WTC11 (cell line): ENCODE results near the gene PHF14. TPM values are rescaled to one million over a fixed set of nuclear protein-coding genes. Genes with fewer than 3 reads are reported as not detected.

Experiments used
- ATAC-seq: fragments of 200-7000 bp; cut with Tn5 transposase; 2 replicates; pipeline ENCODE4 v1.10.0; 2021; ENCODE audit warnings: mild to moderate bottlenecking, moderate library complexity
- CTCF ChIA-PET: fragments of 300-600 bp; sonication (Branson Sonifier 250); formaldehyde crosslinking; loops from one replicate; lab custom pipeline; 2021; ENCODE audit warnings: antibody characterized with exemption; lab: Charles Lee
- POLR2A ChIA-PET: fragments of 350-600 bp; sonication (Branson Sonifier 250); formaldehyde crosslinking; loops from one replicate; lab custom pipeline; 2021; ENCODE audit warnings: antibody characterized with exemption; lab: Charles Lee
- DNase-seq: peaks from one replicate; pipeline ENCODE4 v3.0.0; 2021; ENCODE audit warnings: low spot score
- H3K27ac Mint-ChIP-seq: 2 replicates; pipeline ENCODE4 v1.8.0; 2021; ENCODE audit warnings: mixed read lengths
- H3K27me3 Mint-ChIP-seq: 2 replicates; pipeline ENCODE4 v1.8.0; 2021; ENCODE audit warnings: low read depth, mild to moderate bottlenecking, moderate library complexity, mixed read lengths
- H3K36me3 Mint-ChIP-seq: 2 replicates; pipeline ENCODE4 v1.8.0; 2021; ENCODE audit warnings: mixed read lengths
- H3K4me1 Mint-ChIP-seq: 2 replicates; pipeline ENCODE4 v1.8.0; 2022; ENCODE audit warnings: mixed read lengths
- H3K4me3 Mint-ChIP-seq: 2 replicates; pipeline ENCODE4 v1.8.0; 2021; ENCODE audit warnings: mild to moderate bottlenecking, moderate library complexity, mixed read lengths
- H3K9me3 Mint-ChIP-seq: 2 replicates; pipeline ENCODE4 v1.8.0; 2021; ENCODE audit warnings: mixed read lengths
- AR ChIP-seq: fragments of 250-450 bp; sonication (Bioruptor Pico); IDR thresholded peaks from 2 replicates; pipeline ENCODE4 v1.9.0; 2021; ENCODE audit warnings: mild to moderate bottlenecking
- ATF3 ChIP-seq: sonication (generic); formaldehyde crosslinking; conservative IDR thresholded peaks from 2 replicates; pipeline ENCODE4 v1.8.1; 2022; ENCODE audit warnings: mild to moderate bottlenecking, missing genetic modification reagents
- CTCF ChIP-seq: fragments of 200-600 bp; IDR thresholded peaks from 2 replicates; pipeline ENCODE4 v1.8.0; 2022; ENCODE audit warnings: antibody characterized with exemption
- ELF4 ChIP-seq: sonication (generic); formaldehyde crosslinking; IDR thresholded peaks from 2 replicates; pipeline ENCODE4 v1.8.1; 2022; ENCODE audit warnings: low read depth, mild to moderate bottlenecking, moderate library complexity, missing genetic modification reagents
- HMGA2 ChIP-seq: fragments of 250-450 bp; sonication (Bioruptor Pico); IDR thresholded peaks from 2 replicates; pipeline ENCODE4 v1.4.0; 2021; ENCODE audit warnings: mild to moderate bottlenecking, moderate library complexity
- JAZF1 ChIP-seq: fragments of 250-450 bp; sonication (Bioruptor Pico); IDR thresholded peaks from 2 replicates; pipeline ENCODE4 v1.9.0; 2021; ENCODE audit warnings: moderate library complexity, mild to moderate bottlenecking, inconsistent platforms
- MYBL2 ChIP-seq: sonication (generic); formaldehyde crosslinking; IDR thresholded peaks from 2 replicates; pipeline ENCODE4 v1.8.1; 2023; ENCODE audit warnings: mild to moderate bottlenecking, moderate library complexity, missing genetic modification reagents
- NR1H2 ChIP-seq: sonication (generic); formaldehyde crosslinking; IDR thresholded peaks from 2 replicates; pipeline ENCODE4 v1.9.0; 2021; ENCODE audit warnings: mild to moderate bottlenecking, moderate library complexity, missing genetic modification reagents
- TCF7 ChIP-seq: sonication (generic); formaldehyde crosslinking; IDR thresholded peaks from 2 replicates; pipeline ENCODE4 v1.8.0; 2022; ENCODE audit warnings: mild to moderate bottlenecking, low read depth, missing genetic modification reagents, moderate library complexity
- TEAD4 ChIP-seq: sonication (generic); formaldehyde crosslinking; IDR thresholded peaks from 2 replicates; pipeline ENCODE4 v1.8.0; 2022; ENCODE audit warnings: mild to moderate bottlenecking, missing genetic modification reagents
- ZBTB21 ChIP-seq: sonication (generic); formaldehyde crosslinking; IDR thresholded peaks from 2 replicates; pipeline ENCODE4 v1.8.1; 2023; ENCODE audit warnings: mild to moderate bottlenecking, missing genetic modification reagents, borderline replicate concordance
- ZNF317 ChIP-seq: sonication (generic); formaldehyde crosslinking; IDR thresholded peaks from 2 replicates; pipeline ENCODE4 v1.8.1; 2023; ENCODE audit warnings: low read depth, mild to moderate bottlenecking, moderate library complexity, missing genetic modification reagents, borderline replicate concordance
- ZNF396 ChIP-seq: fragments of 250-450 bp; sonication (Bioruptor Pico); IDR thresholded peaks from 2 replicates; pipeline ENCODE4 v1.8.0; 2021; ENCODE audit warnings: mild to moderate bottlenecking, moderate library complexity, borderline replicate concordance
- ZNF416 ChIP-seq: fragments of 250-450 bp; sonication (Bioruptor Pico); IDR thresholded peaks from 2 replicates; pipeline ENCODE4 v1.9.0; 2021; ENCODE audit warnings: mild to moderate bottlenecking, inconsistent platforms
- ZNF532 ChIP-seq: fragments of 250-450 bp; sonication (Bioruptor Pico); IDR thresholded peaks from 2 replicates; pipeline ENCODE4 v1.9.0; 2021; ENCODE audit warnings: mild to moderate bottlenecking, borderline replicate concordance
- total RNA-seq: library from RNA; stranded (reverse); gene quantifications from 3 replicates; pipeline ENCODE4 v1.2.3, GENCODE V29; 2021

PHF14 gene
- total RNA-seq, 1 experiment from 2014 or later = 47.7 TPM

- TF ChIP-seq ZNF317 (CRISPR knock-in tag) = no peak
- no peak for TF ChIP-seq JAZF1
- TF ChIP-seq NR1H2 (CRISPR knock-in tag) = no peak
- no peak for TF ChIP-seq HMGA2 (CRISPR knock-in tag)
- TF ChIP-seq ZBTB21 = no peak
- no peak for TF ChIP-seq TCF7 (CRISPR knock-in tag)
- no peak for TF ChIP-seq MYBL2 (CRISPR knock-in tag)
- no peak for TF ChIP-seq ZNF416 (CRISPR knock-in tag)
- no peak for TF ChIP-seq ELF4 (CRISPR knock-in tag)
- TF ChIP-seq ATF3 = no peak
- no peak for TF ChIP-seq CTCF
Measured at GRCh38 chr7:11026452-11027359, 53.0 kb downstream of the PHF14 start (continued).

GRCh38 chr7:11035661-11036060 lies 62.0 kb downstream of the PHF14 start:
- no peak for ATAC-seq
- no peaks in the 10 kb centered on the region for H3K4me1 Mint-ChIP-seq
- ChIA-PET POLR2A (no interaction called here), CTCF (no interaction called here)
- peak overlapping the region; percentile 66 for H3K27ac Mint-ChIP-seq
- H3K9me3 Mint-ChIP-seq = no peaks in the 10 kb centered on the region
- H3K27me3 Mint-ChIP-seq = no peaks in the 10 kb centered on the region
- H3K36me3 Mint-ChIP-seq = peaks cover 15% of the 10 kb centered on the region
- no peak overlapping the region for H3K4me3 Mint-ChIP-seq
- no peak for TF ChIP-seq ZBTB21
- TF ChIP-seq NR1H2 (CRISPR knock-in tag) = no peak
- no peak for TF ChIP-seq ZNF532 (CRISPR knock-in tag)
- no peak for TF ChIP-seq MYBL2 (CRISPR knock-in tag)
- no peak for TF ChIP-seq ZNF396 (CRISPR knock-in tag)
- no peak for TF ChIP-seq AR
- TF ChIP-seq TEAD4 (CRISPR knock-in tag) = no peak
- no peak for DNase-seq
